Endothelial cell of umbilical vein (primary cell): ENCODE data around the gene ARHGAP28. TPM values are rescaled to one million over a fixed set of nuclear protein-coding genes. Genes with fewer than 3 reads are reported as not detected.

ENCODE experiments used
- BruUV-seq: library from RNA; stranded (reverse); fragments of 400-500 nt; replicated peaks from 2 replicates; lab custom pipeline; 2021; lab: Mats Ljungman, UMichigan
- CTCF ChIA-PET: fragments of 300-600, 350-600 bp; sonication (Branson Sonifier 250); formaldehyde crosslinking; loops from one replicate; lab custom pipeline; 2021; ENCODE audit warnings: antibody characterized with exemption, inconsistent platforms; lab: Charles Lee
- POLR2A ChIA-PET: fragments of 300-600, 350-600 bp; sonication (Branson Sonifier 250); formaldehyde crosslinking; loops from one replicate; lab custom pipeline; 2021; ENCODE audit warnings: antibody characterized with exemption, inconsistent platforms; lab: Charles Lee
- DNase-seq: peaks from one replicate; pipeline ENCODE4 v3.0.0-alpha.2; 2011; ENCODE audit warnings: low read depth, low spot score
- FAIRE-seq: peaks from 2 replicates; lab custom pipeline; 2011; peaks lifted over from hg19 to GRCh38; lab: Jason Lieb, UNC
- H2AFZ ChIP-seq: 2 replicates; pipeline ENCODE4 v1.6.0; 2012; ENCODE audit warnings: low read depth, low read length, control low read depth, inconsistent platforms
- H3K27ac ChIP-seq: 2 replicates; pipeline ENCODE4 v1.5.1; 2011; ENCODE audit warnings: low read depth, mild to moderate bottlenecking, control low read depth, low read length, moderate library complexity; ENCODE audit not compliant: insufficient read depth
- H3K27me3 ChIP-seq, 2 experiments: 2 replicates each; pipeline versions ENCODE4 v1.6.0 to v1.6.1; 2011; ENCODE audit warnings: low read length in 2 of 2, mixed read lengths in 1 of 2; ENCODE audit not compliant: control insufficient read depth in 2 of 2, insufficient read depth in 2 of 2
- H3K36me3 ChIP-seq, 2 experiments: 2 replicates in 1 of 2; 3 replicates in 1 of 2; pipeline ENCODE4 v1.5.1; 2011; ENCODE audit warnings: low read length in 2 of 2, mild to moderate bottlenecking in 1 of 2, moderate library complexity in 1 of 2; ENCODE audit not compliant: control insufficient read depth in 2 of 2, insufficient read depth in 2 of 2; ENCODE audit errors: extremely low read depth in 1 of 2
- H3K4me1 ChIP-seq: 3 replicates; pipeline ENCODE4 v1.5.1; 2011; ENCODE audit warnings: mild to moderate bottlenecking, low read length; ENCODE audit not compliant: control insufficient read depth, insufficient read depth; ENCODE audit errors: extremely low read depth
- H3K4me2 ChIP-seq: 2 replicates; pipeline ENCODE4 v1.6.1; 2011; ENCODE audit warnings: low read length, control low read depth, mixed read lengths; ENCODE audit not compliant: insufficient read depth
- H3K4me3 ChIP-seq, 3 experiments: fragments of 200-600 bp in 1 of 3; sonication (generic), shearing (Covaris generic) in 1 of 3; replicated peaks in 1 of 3; 2 replicates each; pipeline ENCODE4 v1.5.1; 2011 to 2016; ENCODE audit warnings: control low read depth in 3 of 3, low read length in 3 of 3, mild to moderate bottlenecking in 2 of 3, inconsistent platforms in 1 of 3, low read depth in 1 of 3, moderate library complexity in 1 of 3; ENCODE audit not compliant: insufficient read depth in 1 of 3
- H3K79me2 ChIP-seq: 2 replicates; pipeline ENCODE4 v1.6.0; 2012; ENCODE audit warnings: low read length, inconsistent platforms; ENCODE audit not compliant: control insufficient read depth, insufficient read depth
- H3K9ac ChIP-seq: replicated peaks from 2 replicates; pipeline ENCODE3; 2011; ENCODE audit warnings: low read length, control low read depth; ENCODE audit not compliant: insufficient read depth; ENCODE audit errors: extremely low read depth
- H3K9me1 ChIP-seq: replicated peaks from 3 replicates; pipeline ENCODE4 v1.6.0; 2011; ENCODE audit warnings: mild to moderate bottlenecking, low read length; ENCODE audit not compliant: control insufficient read depth, insufficient read depth; ENCODE audit errors: extremely low read depth
- H3K9me3 ChIP-seq: replicated peaks from 2 replicates; pipeline ENCODE4 v1.5.1; 2012; ENCODE audit warnings: low read length, inconsistent platforms; ENCODE audit not compliant: control insufficient read depth, insufficient read depth
- H4K20me1 ChIP-seq: replicated peaks from 2 replicates; pipeline ENCODE3; 2011; ENCODE audit warnings: mild to moderate bottlenecking, low read length; ENCODE audit not compliant: control insufficient read depth, insufficient read depth; ENCODE audit errors: extremely low read depth
- EZH2 ChIP-seq: IDR thresholded peaks from 2 replicates; pipeline ENCODE4 v1.6.1; 2012; ENCODE audit warnings: borderline replicate concordance, low read depth, mild to moderate bottlenecking, moderate library complexity, low read length, inconsistent platforms; ENCODE audit not compliant: severe bottlenecking
- FOS ChIP-seq: IDR thresholded peaks from 2 replicates; pipeline ENCODE4 v1.6.1; 2011; ENCODE audit warnings: mild to moderate bottlenecking, low read length, moderate library complexity, borderline replicate concordance; ENCODE audit not compliant: insufficient read depth
- GATA2 ChIP-seq: IDR thresholded peaks from 2 replicates; pipeline ENCODE4 v1.7.0; 2011; ENCODE audit warnings: low read depth, mild to moderate bottlenecking, moderate library complexity, mixed read lengths, low read length; ENCODE audit not compliant: insufficient read length, insufficient read depth
- JUN ChIP-seq: IDR thresholded peaks from 2 replicates; pipeline ENCODE4 v1.6.1; 2011; ENCODE audit warnings: borderline replicate concordance, low read depth; ENCODE audit not compliant: insufficient read length, insufficient read depth
- MAX ChIP-seq: IDR thresholded peaks from 2 replicates; pipeline ENCODE4 v1.6.1; 2011; ENCODE audit not compliant: insufficient read depth, insufficient read length
- MYC ChIP-seq: IDR thresholded peaks from one replicate; pipeline ENCODE4 v1.6.1; 2011; ENCODE audit warnings: mild to moderate bottlenecking, low read depth, low read length
- POLR2A ChIP-seq: IDR thresholded peaks from 2 replicates; pipeline ENCODE4 v1.6.1; 2012; ENCODE audit warnings: low read depth, mild to moderate bottlenecking, control low read depth, low read length
- POLR2AphosphoS5 ChIP-seq: IDR thresholded peaks from 2 replicates; pipeline ENCODE4 v1.6.1; 2012; ENCODE audit warnings: low read depth, mild to moderate bottlenecking, control low read depth, low read length, moderate library complexity; ENCODE audit not compliant: insufficient read depth
- dilution Hi-C: fragments of 300-500 bp; cut with MboI; formaldehyde crosslinking; loops from one replicate; pipeline ENCODE4 v1.15.0; 2019; ENCODE audit warnings: low sequenced_read_pairs; ENCODE audit not compliant: extremely low pct_ligation_motif_present
- intact Hi-C: fragments of 100-400 bp; cut with micrococcal nuclease; formaldehyde crosslinking; loops from one replicate; pipeline ENCODE4 v1.10.0; 2022
- polyA plus RNA-seq, 4 experiments: library from polyadenylated mRNA; depleted of rRNA in 3 of 4; stranded (reverse) in 3 of 4; unstranded in 1 of 4; fragments of >200 nt; gene quantifications; 2 replicates each; pipeline versions ENCODE4 v1.2.1 to v1.2.3, GENCODE V29; 2011 to 2012; ENCODE audit warnings: missing spikeins in 1 of 4
- total RNA-seq: library from RNA; stranded (reverse); gene quantifications from 2 replicates; pipeline ENCODE4 v1.2.3, GENCODE V29; 2021
- TF ChIP-seq, protein P1 (sequence below), 2 donors: IDR thresholded peaks; 1 replicate in 1 of 2; 2 replicates in 1 of 2; pipeline ENCODE4 v1.5.1; 2011; ENCODE audit warnings: low read length in 2 of 2, mild to moderate bottlenecking in 2 of 2, moderate library complexity in 2 of 2, control low read depth in 1 of 2, inconsistent platforms in 1 of 2, low read depth in 1 of 2; ENCODE audit not compliant: insufficient read depth in 1 of 2; ENCODE audit errors: extremely low read depth in 1 of 2

The ARHGAP28 gene
- total and polyA plus RNA-seq, 2 donors (not counting 3 experiments of a cell fraction or from before 2014, with no cell fraction given): 3.8 to 23.4 TPM

DNA sequence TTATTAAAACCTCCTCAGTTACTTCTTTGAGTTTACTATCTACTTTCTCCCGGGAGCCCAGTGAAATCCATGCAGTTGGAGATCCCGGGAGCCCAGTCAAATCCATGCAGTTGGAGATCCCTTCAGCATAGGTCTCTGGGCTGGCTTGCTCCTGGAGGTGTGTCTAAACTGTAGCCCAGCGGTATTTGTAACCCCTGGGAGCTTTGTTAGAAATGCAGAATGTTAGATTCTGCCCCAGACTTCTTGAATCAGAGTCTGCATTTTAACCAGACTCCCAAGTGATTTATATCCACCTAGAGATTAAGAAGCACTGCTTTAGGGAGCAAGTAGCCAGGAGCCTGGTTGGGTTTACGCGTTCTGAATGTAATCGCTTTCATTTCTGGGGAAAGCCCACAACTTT, 54.5 kb downstream of the ARHGAP28 start:
- Histone ChIP-seq H3K4me3 (no peak overlapping the region), H3K27ac (no peak overlapping the region), H3K36me3 (no peaks in the 10 kb centered on the region), H3K9me1 (no peaks in the 10 kb centered on the region), H3K4me2 (no peak overlapping the region), H3K79me2 (no peaks in the 10 kb centered on the region), H4K20me1 (no peaks in the 10 kb centered on the region), H3K27me3 (no peaks in the 10 kb centered on the region), H3K4me1 (peaks cover 14% of the 10 kb centered on the region), H3K9me3 (no peaks in the 10 kb centered on the region), H2AFZ (no peak overlapping the region), H3K9ac (no peak overlapping the region)
- CTCF ChIA-PET: interaction anchor here (1.4 kb wide), 2 partner anchors 29 to 43 kb away, joined by 3 read pairs; no protein-coding TSS in a partner anchor
- no peak for TF ChIP-seq MAX
- TF ChIP-seq POLR2AphosphoS5: no peak
- TF ChIP-seq EZH2: no peak
- TF ChIP-seq, protein P1, sequence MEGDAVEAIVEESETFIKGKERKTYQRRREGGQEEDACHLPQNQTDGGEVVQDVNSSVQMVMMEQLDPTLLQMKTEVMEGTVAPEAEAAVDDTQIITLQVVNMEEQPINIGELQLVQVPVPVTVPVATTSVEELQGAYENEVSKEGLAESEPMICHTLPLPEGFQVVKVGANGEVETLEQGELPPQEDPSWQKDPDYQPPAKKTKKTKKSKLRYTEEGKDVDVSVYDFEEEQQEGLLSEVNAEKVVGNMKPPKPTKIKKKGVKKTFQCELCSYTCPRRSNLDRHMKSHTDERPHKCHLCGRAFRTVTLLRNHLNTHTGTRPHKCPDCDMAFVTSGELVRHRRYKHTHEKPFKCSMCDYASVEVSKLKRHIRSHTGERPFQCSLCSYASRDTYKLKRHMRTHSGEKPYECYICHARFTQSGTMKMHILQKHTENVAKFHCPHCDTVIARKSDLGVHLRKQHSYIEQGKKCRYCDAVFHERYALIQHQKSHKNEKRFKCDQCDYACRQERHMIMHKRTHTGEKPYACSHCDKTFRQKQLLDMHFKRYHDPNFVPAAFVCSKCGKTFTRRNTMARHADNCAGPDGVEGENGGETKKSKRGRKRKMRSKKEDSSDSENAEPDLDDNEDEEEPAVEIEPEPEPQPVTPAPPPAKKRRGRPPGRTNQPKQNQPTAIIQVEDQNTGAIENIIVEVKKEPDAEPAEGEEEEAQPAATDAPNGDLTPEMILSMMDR (IDR thresholded peaks at IDR 0.05; ENCODE audit: extremely low read depth in 1 of 2, insufficient read depth in 1 of 2, low read depth in 1 of 2, low read length in 2 of 2): no peak
- no peak for TF ChIP-seq MYC
- TF ChIP-seq GATA2: no peak
- no peak for TF ChIP-seq JUN
- TF ChIP-seq FOS: no peak
- TF ChIP-seq POLR2A: no peak
- intact Hi-C loops (no loop called here), dilution Hi-C loops (no loop called here)
- no peak for FAIRE-seq
- POLR2A ChIA-PET: no interaction called here
- no peak for DNase-seq
- no TSS peak for BruUV-seq
